Gastrocnemius medialis (tissue), 4 donors: ENCODE results near the gene GABBR2.

ENCODE experiments used
- POLR2A ChIP-seq, 2 donors: fragments of 450-650 bp; IDR thresholded peaks; one replicate each; pipeline ENCODE4 v1.6.1; 2017; ENCODE audit warnings: antibody characterized with exemption in 2 of 2, mild to moderate bottlenecking in 2 of 2, moderate library complexity in 2 of 2
- TF ChIP-seq, protein P1 (sequence below), 5 experiments: fragments of 450-650 bp in 3 of 5; fragments of 200-600 bp in 2 of 5; sonication (generic) in 2 of 5; IDR thresholded peaks in 4 of 5; conservative IDR thresholded peaks in 1 of 5; 1 replicate in 4 of 5; 2 replicates in 1 of 5; pipeline ENCODE4 v1.5.1; 2016 to 2019; ENCODE audit warnings: antibody characterized with exemption in 5 of 5, mild to moderate bottlenecking in 3 of 5, moderate library complexity in 3 of 5

DNA sequence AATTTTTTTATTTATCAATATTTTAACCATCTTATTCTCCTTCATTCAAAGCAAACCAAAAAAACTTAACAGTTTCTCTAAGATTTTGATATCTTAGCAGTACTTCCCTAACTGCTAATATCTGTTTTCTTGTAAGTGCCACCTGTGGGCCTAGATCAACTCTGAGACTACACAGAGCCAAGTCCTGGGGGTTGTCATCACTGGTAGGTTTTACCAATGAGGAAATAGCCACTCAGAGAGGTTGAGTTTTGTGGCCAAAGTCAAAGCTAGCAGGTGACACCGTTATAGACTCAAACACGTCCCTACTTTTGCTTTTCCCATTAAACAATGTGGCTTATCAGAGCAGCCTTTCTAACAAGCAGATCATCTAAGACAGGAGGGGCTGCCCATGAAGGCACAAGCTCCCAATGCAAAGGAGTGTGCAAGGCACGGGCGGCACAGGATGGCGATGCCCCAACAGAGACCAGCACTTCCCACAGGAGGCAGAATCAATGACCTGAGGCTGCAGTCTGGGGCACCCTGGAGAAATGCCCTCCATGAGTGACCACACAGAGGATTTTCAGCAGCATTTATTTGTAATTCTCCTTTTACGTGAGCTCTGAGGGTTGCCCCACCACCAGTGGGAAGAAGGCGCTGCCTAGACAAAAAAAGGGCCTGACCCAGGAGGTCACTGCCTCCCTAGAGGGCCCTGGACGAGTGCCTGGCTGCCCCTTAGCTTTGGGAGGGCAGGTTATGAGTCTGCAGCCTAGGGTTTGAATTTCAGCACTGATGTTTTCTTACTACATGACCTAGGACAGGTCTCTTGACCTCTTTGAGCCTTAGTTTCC lies 460.7 kb downstream of the GABBR2 start:
- TF ChIP-seq, protein P1, sequence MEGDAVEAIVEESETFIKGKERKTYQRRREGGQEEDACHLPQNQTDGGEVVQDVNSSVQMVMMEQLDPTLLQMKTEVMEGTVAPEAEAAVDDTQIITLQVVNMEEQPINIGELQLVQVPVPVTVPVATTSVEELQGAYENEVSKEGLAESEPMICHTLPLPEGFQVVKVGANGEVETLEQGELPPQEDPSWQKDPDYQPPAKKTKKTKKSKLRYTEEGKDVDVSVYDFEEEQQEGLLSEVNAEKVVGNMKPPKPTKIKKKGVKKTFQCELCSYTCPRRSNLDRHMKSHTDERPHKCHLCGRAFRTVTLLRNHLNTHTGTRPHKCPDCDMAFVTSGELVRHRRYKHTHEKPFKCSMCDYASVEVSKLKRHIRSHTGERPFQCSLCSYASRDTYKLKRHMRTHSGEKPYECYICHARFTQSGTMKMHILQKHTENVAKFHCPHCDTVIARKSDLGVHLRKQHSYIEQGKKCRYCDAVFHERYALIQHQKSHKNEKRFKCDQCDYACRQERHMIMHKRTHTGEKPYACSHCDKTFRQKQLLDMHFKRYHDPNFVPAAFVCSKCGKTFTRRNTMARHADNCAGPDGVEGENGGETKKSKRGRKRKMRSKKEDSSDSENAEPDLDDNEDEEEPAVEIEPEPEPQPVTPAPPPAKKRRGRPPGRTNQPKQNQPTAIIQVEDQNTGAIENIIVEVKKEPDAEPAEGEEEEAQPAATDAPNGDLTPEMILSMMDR (IDR thresholded peaks at IDR 0.05 in 4 of 5, conservative IDR thresholded peaks at IDR 0.05 in 1 of 5), result no peak
- TF ChIP-seq POLR2A (IDR thresholded peaks at IDR 0.05), result no peak
